ENCODE measurements around the gene KHDC4.

DNA sequence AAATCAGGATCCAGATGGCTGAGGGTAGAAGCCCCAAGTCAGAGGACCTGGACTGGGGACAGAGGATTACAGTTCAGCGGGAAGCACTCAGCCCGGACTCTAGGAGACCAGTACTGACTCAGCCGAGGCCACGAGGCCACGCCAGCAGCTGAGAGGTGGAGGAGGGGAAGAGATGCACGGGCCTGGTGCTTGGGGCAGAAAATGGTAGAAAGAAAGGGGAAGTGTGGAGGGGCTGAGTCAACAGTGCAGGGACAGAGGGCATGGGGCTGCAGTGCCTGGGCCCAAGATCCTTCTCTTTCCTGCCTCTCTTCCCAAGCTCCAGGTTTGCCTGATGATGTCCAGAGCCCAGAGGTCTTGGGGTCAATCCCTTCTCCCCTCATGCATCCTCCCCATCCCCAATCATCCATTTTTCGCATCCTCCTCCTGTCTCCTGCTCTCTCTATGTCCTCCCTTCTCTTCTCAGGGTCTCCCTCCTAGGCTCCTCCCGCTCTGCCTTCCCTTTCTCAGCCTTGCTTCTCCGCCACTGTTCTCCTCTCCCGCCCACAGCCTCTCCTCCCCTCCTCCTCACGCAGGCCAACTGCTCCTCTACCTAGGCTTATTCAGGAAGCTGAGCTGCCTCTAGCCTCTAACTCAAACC lies 36.4 kb upstream of the KHDC4 start:
- TF ChIP-seq, protein P1, sequence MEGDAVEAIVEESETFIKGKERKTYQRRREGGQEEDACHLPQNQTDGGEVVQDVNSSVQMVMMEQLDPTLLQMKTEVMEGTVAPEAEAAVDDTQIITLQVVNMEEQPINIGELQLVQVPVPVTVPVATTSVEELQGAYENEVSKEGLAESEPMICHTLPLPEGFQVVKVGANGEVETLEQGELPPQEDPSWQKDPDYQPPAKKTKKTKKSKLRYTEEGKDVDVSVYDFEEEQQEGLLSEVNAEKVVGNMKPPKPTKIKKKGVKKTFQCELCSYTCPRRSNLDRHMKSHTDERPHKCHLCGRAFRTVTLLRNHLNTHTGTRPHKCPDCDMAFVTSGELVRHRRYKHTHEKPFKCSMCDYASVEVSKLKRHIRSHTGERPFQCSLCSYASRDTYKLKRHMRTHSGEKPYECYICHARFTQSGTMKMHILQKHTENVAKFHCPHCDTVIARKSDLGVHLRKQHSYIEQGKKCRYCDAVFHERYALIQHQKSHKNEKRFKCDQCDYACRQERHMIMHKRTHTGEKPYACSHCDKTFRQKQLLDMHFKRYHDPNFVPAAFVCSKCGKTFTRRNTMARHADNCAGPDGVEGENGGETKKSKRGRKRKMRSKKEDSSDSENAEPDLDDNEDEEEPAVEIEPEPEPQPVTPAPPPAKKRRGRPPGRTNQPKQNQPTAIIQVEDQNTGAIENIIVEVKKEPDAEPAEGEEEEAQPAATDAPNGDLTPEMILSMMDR (conservative IDR thresholded peaks at IDR 0.05; ENCODE audit: low read depth in 2 of 2): no peak
- TF ChIP-seq EZH2phosphoT487 (IDR thresholded peaks at IDR 0.05; ENCODE audit: unreplicated experiment) (no peak), STAT1 (IDR thresholded peaks at IDR 0.05; ENCODE audit: unreplicated experiment) (no peak), POLR2AphosphoS5 (IDR thresholded peaks at IDR 0.05; ENCODE audit: low read depth) (no peak), EZH2 (IDR thresholded peaks at IDR 0.05; ENCODE audit: low read depth, unreplicated experiment) (no peak)

Measured in GM23338 (cell line).